ENCODE measurements around the gene SIRPB2.

The SIRPB2 gene

GRCh38 chr20:1457992-1458391 is 33.2 kb downstream of the SIRPB2 start:
- TF ChIP-seq ZFX (IDR thresholded peaks at IDR 0.05; ENCODE audit: borderline replicate concordance) (no peak), CTCF (IDR thresholded peaks at IDR 0.05) (no peak)
- no peak overlapping the region for H3K27ac ChIP-seq

- TF ChIP-seq CTCF (IDR thresholded peaks at IDR 0.05) (no peak), ZFX (IDR thresholded peaks at IDR 0.05; ENCODE audit: borderline replicate concordance) (no peak)
- no peak overlapping the region for H3K27ac ChIP-seq
Observed at GRCh38 chr20:1456300-1456699, 34.9 kb downstream of the SIRPB2 start.

- H3K27ac ChIP-seq: no peak overlapping the region
- TF ChIP-seq CTCF (IDR thresholded peaks at IDR 0.05) (no peak), ZFX (IDR thresholded peaks at IDR 0.05; ENCODE audit: borderline replicate concordance) (no peak)
Observed at GRCh38 chr20:1450926-1451491, 40.2 kb downstream of the SIRPB2 start.

- no peak overlapping the region for H3K27ac ChIP-seq
- TF ChIP-seq ZFX (IDR thresholded peaks at IDR 0.05; ENCODE audit: borderline replicate concordance): no peak
- TF ChIP-seq CTCF (IDR thresholded peaks at IDR 0.05): no peak
Observed at GRCh38 chr20:1449370-1449769, 41.9 kb downstream of the SIRPB2 start.

GRCh38 chr20:1448081-1448620 is 43.1 kb downstream of the SIRPB2 start:
- TF ChIP-seq CTCF (IDR thresholded peaks at IDR 0.05) (no peak), ZFX (IDR thresholded peaks at IDR 0.05; ENCODE audit: borderline replicate concordance) (no peak)

GRCh38 chr20:1446536-1446935 is 44.7 kb downstream of the SIRPB2 start:
- H3K27ac ChIP-seq: no peak overlapping the region
- no peak for TF ChIP-seq CTCF (IDR thresholded peaks at IDR 0.05)
- no peak for TF ChIP-seq ZFX (IDR thresholded peaks at IDR 0.05; ENCODE audit: borderline replicate concordance)

More at GRCh38 chr20:1448081-1448620, 43.1 kb downstream of the SIRPB2 start:
- H3K27ac ChIP-seq: no peak overlapping the region

- H3K27ac ChIP-seq: no peak overlapping the region
- no peak for TF ChIP-seq ZFX (IDR thresholded peaks at IDR 0.05; ENCODE audit: borderline replicate concordance)
Observed at GRCh38 chr20:1443085-1443484, 48.1 kb downstream of the SIRPB2 start.

- H3K27ac ChIP-seq: no peak overlapping the region
- no peak for TF ChIP-seq ZFX (IDR thresholded peaks at IDR 0.05; ENCODE audit: borderline replicate concordance)
- no peak for TF ChIP-seq CTCF (IDR thresholded peaks at IDR 0.05)
Observed at GRCh38 chr20:1442304-1442703, 48.9 kb downstream of the SIRPB2 start.
